ENCODE data around the gene ZBTB49. TPM values are rescaled to one million over a fixed set of nuclear protein-coding genes. Genes with fewer than 3 reads are reported as not detected.
A peak's percentile ranks its signal among the peaks of the same experiment; 100 is the strongest.

ZBTB49 gene
- total and polyA plus RNA-seq, 2 of the 13 experiments (the other 11 are each of a cell fraction or from before 2014, with no cell fraction given) = 3.3 to 4.3 TPM

GRCh38 chr4:4259484-4260100, 30.5 kb upstream of the ZBTB49 start (continued):
- TF ChIP-seq ZBTB25 (CRISPR knock-in tag; IDR thresholded peaks at IDR 0.05) = 0 out of 2 replicates have a peak, but pooled peaks have one; percentile 62
- TF ChIP-seq STAT5B (CRISPR knock-in tag; IDR thresholded peaks at IDR 0.05) = no peak
- TF ChIP-seq HMG20A (CRISPR knock-in tag; IDR thresholded peaks at IDR 0.05; ENCODE audit: borderline replicate concordance) = peak; percentile 96
- peak; percentile 98 for TF ChIP-seq PAXIP1 (CRISPR knock-in tag; conservative IDR thresholded peaks at IDR 0.05)
- TF ChIP-seq CEBPG (CRISPR knock-in tag; IDR thresholded peaks at IDR 0.05) = peak; percentile 63; the same call in 1 of the 2 replicates
- TF ChIP-seq ZNF704 (CRISPR knock-in tag; IDR thresholded peaks at IDR 0.05; ENCODE audit: borderline replicate concordance) = no peak
- peak; percentile 72; the same call in 1 of the 2 replicates for TF ChIP-seq FOXJ3 (CRISPR knock-in tag; IDR thresholded peaks at IDR 0.05; ENCODE audit: borderline replicate concordance)
- peak; percentile 93 for TF ChIP-seq HNF4G (IDR thresholded peaks at IDR 0.05; ENCODE audit: borderline replicate concordance, low read depth, low read length)
- TF ChIP-seq HNF4G (CRISPR knock-in tag; IDR thresholded peaks at IDR 0.05; ENCODE audit: borderline replicate concordance, low read depth) = peak; percentile 84; the same call in 1 of the 2 replicates
- peak; percentile 4; the same call in 1 of the 2 replicates for TF ChIP-seq MAFF (IDR thresholded peaks at IDR 0.05; ENCODE audit: low read depth, low read length)
- 0 out of 2 replicates have a peak, but pooled peaks have one; percentile 17 for TF ChIP-seq HMGXB3 (CRISPR knock-in tag; IDR thresholded peaks at IDR 0.05; ENCODE audit: borderline replicate concordance)
- peak; percentile 99 for TF ChIP-seq SOX5 (CRISPR knock-in tag; IDR thresholded peaks at IDR 0.05; ENCODE audit: borderline replicate concordance)
- peak; percentile 80; the same call in 1 of the 3 replicates for TF ChIP-seq MXI1 (IDR thresholded peaks at IDR 0.05; ENCODE audit: borderline replicate concordance, low read depth, low read length)
- TF ChIP-seq HOXD1 (CRISPR knock-in tag; IDR thresholded peaks at IDR 0.05) = peak; percentile 45; the same call in 1 of the 2 replicates
- peak; percentile 43; the same call in 1 of the 2 replicates for TF ChIP-seq MAX (IDR thresholded peaks at IDR 0.05)
- 0 out of 2 replicates have a peak, but pooled peaks have one; percentile 36 for TF ChIP-seq JUN (CRISPR knock-in tag; IDR thresholded peaks at IDR 0.05)
- no peak for TF ChIP-seq ZNF691 (CRISPR knock-in tag; IDR thresholded peaks at IDR 0.05; ENCODE audit: borderline replicate concordance, low read depth)
- no peak for TF ChIP-seq ZNF678 (CRISPR knock-in tag; IDR thresholded peaks at IDR 0.05)
